Measurements from ENCODE around the gene CYREN. TPM values are rescaled to one million over a fixed set of nuclear protein-coding genes. Genes with fewer than 3 reads are reported as not detected.

The CYREN gene
- total and polyA plus RNA-seq, 2 experiments from 2014 or later, result 43.3 to 45.9 TPM

DNA sequence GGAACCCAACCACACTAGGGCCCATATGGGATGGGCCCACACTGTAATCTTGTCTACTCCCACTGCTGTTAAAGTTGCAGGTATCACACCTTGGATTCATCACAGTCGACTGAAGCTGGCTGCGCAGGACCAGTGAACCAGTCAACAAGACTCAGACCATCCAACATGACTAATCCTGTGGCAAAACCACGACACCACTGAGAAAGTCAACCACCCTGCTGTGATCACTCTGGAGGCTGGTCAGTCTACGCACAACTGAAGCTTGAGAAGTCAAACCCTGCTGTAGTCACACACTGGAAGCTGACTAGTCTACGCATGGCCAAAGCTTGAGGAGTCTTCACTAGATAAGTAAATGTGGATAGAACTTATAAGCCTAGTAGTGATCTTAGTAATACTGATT is 9.6 kb upstream of the CYREN start:
- peaks cover 4% of the 10 kb centered on the region for H3K9me3 ChIP-seq (ENCODE audit: low read depth)
- H3K4me1 ChIP-seq (ENCODE audit: low read depth), result no peaks in the 10 kb centered on the region
- TF ChIP-seq CTCF (IDR thresholded peaks at IDR 0.05; ENCODE audit: low read depth, low read length), result no peak

DNA sequence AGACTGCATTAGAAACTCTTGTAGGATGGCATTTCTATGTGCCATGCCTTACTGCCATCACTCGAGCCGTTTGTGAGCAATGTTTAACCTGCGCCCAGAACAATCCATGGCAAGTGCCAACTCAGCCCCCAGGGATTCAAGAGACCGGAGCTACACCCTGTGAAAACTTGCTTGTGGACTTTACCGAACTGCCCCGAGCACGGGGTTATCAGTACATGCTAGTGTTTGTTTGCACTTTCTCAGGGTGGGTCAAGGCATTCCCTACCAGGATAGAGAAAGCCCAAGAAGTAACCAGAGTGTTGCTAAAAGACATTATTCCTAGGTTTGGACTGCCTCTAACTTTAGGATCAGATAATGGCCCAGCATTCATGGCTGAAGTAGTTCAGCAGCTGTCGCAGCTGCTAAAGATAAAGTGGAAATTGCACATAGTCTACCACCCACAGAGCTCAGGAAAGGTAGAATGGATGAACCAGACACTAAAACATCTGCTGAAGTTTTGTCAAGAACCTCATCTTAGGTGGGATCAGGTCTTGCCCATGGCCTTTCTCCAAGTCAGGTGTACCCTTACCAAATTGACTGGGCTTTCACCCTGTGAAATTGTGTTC is 8.9 kb upstream of the CYREN start:
- Histone ChIP-seq H3K36me3 (no peaks in the 10 kb centered on the region), H3K27ac (no peak overlapping the region), H3K9me3 (ENCODE audit: low read depth) (peaks cover 4% of the 10 kb centered on the region), H3K27me3 (no peaks in the 10 kb centered on the region), H3K4me3 (no peak overlapping the region), H3K4me1 (ENCODE audit: low read depth) (no peaks in the 10 kb centered on the region)
- no peak for TF ChIP-seq CTCF (IDR thresholded peaks at IDR 0.05; ENCODE audit: low read depth, low read length)
- DNase-seq (ENCODE audit: low read depth in 1 of 2, low spot score in 1 of 2), result no peak

More for the DNA sequence above, 9.6 kb upstream of the CYREN start:
- DNase-seq (ENCODE audit: low read depth in 1 of 2, low spot score in 1 of 2), result no peak
- Histone ChIP-seq H3K27me3 (no peaks in the 10 kb centered on the region), H3K27ac (no peak overlapping the region), H3K36me3 (peaks cover 2% of the 10 kb centered on the region), H3K4me3 (no peak overlapping the region)

DNA sequence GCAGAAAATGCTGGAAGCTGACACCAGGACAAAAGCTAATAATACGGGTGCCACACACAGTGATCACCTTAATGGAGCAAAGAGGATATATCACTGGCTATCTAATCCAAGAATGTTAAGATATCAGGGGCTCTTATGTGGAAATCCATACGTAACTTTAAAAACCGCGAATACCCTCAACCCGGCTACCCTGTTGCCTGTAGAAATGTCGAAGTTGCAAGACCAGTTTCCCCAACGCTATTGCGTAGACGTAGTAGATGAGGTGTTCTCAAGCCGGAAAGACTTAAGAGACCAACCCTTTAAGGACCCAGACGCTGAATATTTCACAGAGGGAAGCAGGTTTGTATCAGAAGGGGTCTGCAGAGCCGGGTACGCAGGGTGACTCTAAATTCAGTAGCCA is 7.9 kb upstream of the CYREN start:
- no peak for DNase-seq (ENCODE audit: low read depth in 1 of 2, low spot score in 1 of 2)
- H3K27me3 ChIP-seq, result no peaks in the 10 kb centered on the region

GRCh38 chr7:135177028-135177696 is 6.7 kb upstream of the CYREN start:
- TF ChIP-seq CTCF (IDR thresholded peaks at IDR 0.05; ENCODE audit: low read depth, low read length), result no peak
- peaks cover 4% of the 10 kb centered on the region for H3K9me3 ChIP-seq (ENCODE audit: low read depth)
- H3K27me3 ChIP-seq, result no peaks in the 10 kb centered on the region
- H3K36me3 ChIP-seq, result no peaks in the 10 kb centered on the region
- no peak for DNase-seq (ENCODE audit: low read depth in 1 of 2, low spot score in 1 of 2)
- H3K27ac ChIP-seq, result no peak overlapping the region
- H3K4me1 ChIP-seq (ENCODE audit: low read depth), result no peaks in the 10 kb centered on the region
- no peak overlapping the region for H3K4me3 ChIP-seq

More for the DNA sequence above, 7.9 kb upstream of the CYREN start:
- H3K4me1 ChIP-seq (ENCODE audit: low read depth), result no peaks in the 10 kb centered on the region
- H3K4me3 ChIP-seq, result no peak overlapping the region
- H3K9me3 ChIP-seq (ENCODE audit: low read depth), result peaks cover 4% of the 10 kb centered on the region
- H3K36me3 ChIP-seq, result no peaks in the 10 kb centered on the region
- TF ChIP-seq CTCF (IDR thresholded peaks at IDR 0.05; ENCODE audit: low read depth, low read length), result no peak
- H3K27ac ChIP-seq, result no peak overlapping the region

- no peaks in the 10 kb centered on the region for H3K36me3 ChIP-seq
- H3K4me3 ChIP-seq, result no peak overlapping the region
- DNase-seq (ENCODE audit: low read depth in 1 of 2, low spot score in 1 of 2), result no peak
- no peaks in the 10 kb centered on the region for H3K27me3 ChIP-seq
- TF ChIP-seq CTCF (IDR thresholded peaks at IDR 0.05; ENCODE audit: low read depth, low read length), result no peak
- H3K4me1 ChIP-seq (ENCODE audit: low read depth), result no peaks in the 10 kb centered on the region
- peaks cover 4% of the 10 kb centered on the region for H3K9me3 ChIP-seq (ENCODE audit: low read depth)
- no peak overlapping the region for H3K27ac ChIP-seq
These were observed 5.4 kb upstream of the CYREN start for GRCh38 chr7:135175931-135176330.

Data from cardiac muscle cell (in vitro differentiated cells and primary cell).